Heart right ventricle (tissue), 16 donors: ENCODE measurements around the gene MT1X. TPM values are rescaled to one million over a fixed set of nuclear protein-coding genes. Genes with fewer than 3 reads are reported as not detected.

Source experiments
- ATAC-seq, 8 donors: fragments of 200-7000 bp; cut with Tn5 transposase; one replicate each; pipeline ENCODE4 v1.9.1; 2020; ENCODE audit warnings: mild to moderate bottlenecking in 8 of 8, moderate library complexity in 8 of 8, moderate number of reproducible peaks in 1 of 8
- DNase-seq, 2 donors: peaks; one replicate each; pipeline ENCODE4 v3.0.0-alpha.2; 2020
- H3K27ac ChIP-seq, 10 donors: fragments of 200-600 bp; sonication (generic) in 2 of 10; one replicate each; pipeline versions ENCODE4 v1.5.0 to v1.8.0; 2020 to 2022; ENCODE audit warnings: mild to moderate bottlenecking in 3 of 10
- H3K27me3 ChIP-seq, 7 donors: fragments of 200-600 bp; one replicate each; pipeline ENCODE4 v1.8.0; 2021 to 2022; ENCODE audit warnings: mild to moderate bottlenecking in 2 of 7
- H3K36me3 ChIP-seq, 9 donors: fragments of 200-600 bp; sonication (generic) in 1 of 9; one replicate each; pipeline versions ENCODE4 v1.5.0 to v1.8.0; 2020 to 2022; ENCODE audit warnings: mild to moderate bottlenecking in 2 of 9
- H3K4me1 ChIP-seq, 9 donors: fragments of 200-600 bp; sonication (generic) in 1 of 9; one replicate each; pipeline versions ENCODE4 v1.5.0 to v1.8.0; 2020 to 2022; ENCODE audit warnings: mild to moderate bottlenecking in 4 of 9
- H3K4me3 ChIP-seq, 10 donors: fragments of 200-600 bp; sonication (generic) in 2 of 10; one replicate each; pipeline versions ENCODE4 v1.5.0 to v1.8.0; 2020 to 2022; ENCODE audit warnings: mild to moderate bottlenecking in 7 of 10, moderate library complexity in 2 of 10
- H3K9me3 ChIP-seq, 11 donors: fragments of 200-600 bp in 10 of 11; sonication (generic) in 2 of 11; one replicate each; pipeline versions ENCODE4 v1.5.0 to v1.8.0; 2013 to 2022; ENCODE audit warnings: mild to moderate bottlenecking in 2 of 11, control low read depth in 1 of 11, moderate library complexity in 1 of 11
- CTCF ChIP-seq, 9 donors: fragments of 200-600 bp; sonication (generic) in 2 of 9; IDR thresholded peaks; one replicate each; pipeline versions ENCODE4 v1.5.0 to v1.8.0; 2021 to 2022; ENCODE audit warnings: antibody characterized with exemption in 9 of 9, mild to moderate bottlenecking in 5 of 9, moderate library complexity in 1 of 9
- WGBS, 2 donors: extraction: QIAGEN DNeasy Blood & Tissue Kit; methylation state at CpG; one replicate each; pipeline ENCODE4 v1.1.7; 2013; ENCODE audit warnings: inconsistent platforms in 1 of 2; 5-methylcytosine and 5-hydroxymethylcytosine counted together
- intact Hi-C, 10 donors: fragments of 100-400 bp; cut with DNase I; formaldehyde crosslinking; loops; one replicate each; pipeline versions ENCODE4 v1.11.1 to v1.14.2; 2022
- polyA plus RNA-seq, 2 donors: library from polyadenylated mRNA; stranded (reverse); fragments of 200-250 nt; gene quantifications; one replicate each; pipeline ENCODE4 v1.2.3, GENCODE V29; 2013
- total RNA-seq, 10 donors: library from RNA; stranded (reverse); fragmentation: NEBNext Ultra II Directional in 3 of 10; extraction: Animal tissue kit (Norgen Biotek cat#: 25700) in 3 of 10; gene quantifications; one replicate each; pipeline versions ENCODE4 v1.2.1 to v1.2.4, GENCODE V29; 2021 to 2023
- donor health status: Arrhythmogenic right ventricular cardiomyopathy.
- donor health status: ischemic (EF 13 %, LVEDD 7.1; RV severe dilation, severe dysfunction).
- donor health status: healthy with polysubstance abuse.
- donor health status: DM: no; HTN: yes; CAD: no.
- donor health status: DM: no; HTN: no; CAD: no.
- donor health status: ischemic (EF 25% LVEDD 6.9; RV normal size, moderate dysfunction).
- donor health status: ischemic (EF 25% LVEDD 5.7; RV mildly dilated, moderate dysfunction).
- donor health status: healthy.
- donor health status: DM: yes; HTN: yes; CAD: no.
- donor health status: Ischemic cardiomyopathy.
- donor health status: ischemic (EF 35%, LVEDD 5.7; RV mildly dilated, moderate dysfunction).
- donor health status: nonischemic (EF 11% LVEDD 7.7; RV severe dilation, severe dysfunction).
- donor health status: DM: yes; HTN: yes; CAD: no.
- donor health status: PGD.
- donor health status: ischemic (EF 29% LVEDD 5.4; RV normal size, mild dysfunction).
- donor health status: nonischemic (EF 23%, LVEDD 6.1; RV moderate dilation, normal function).

Gene MT1X
- total and polyA plus RNA-seq, 12 donors, result 15.8 to 616 (median 101) TPM

DNA sequence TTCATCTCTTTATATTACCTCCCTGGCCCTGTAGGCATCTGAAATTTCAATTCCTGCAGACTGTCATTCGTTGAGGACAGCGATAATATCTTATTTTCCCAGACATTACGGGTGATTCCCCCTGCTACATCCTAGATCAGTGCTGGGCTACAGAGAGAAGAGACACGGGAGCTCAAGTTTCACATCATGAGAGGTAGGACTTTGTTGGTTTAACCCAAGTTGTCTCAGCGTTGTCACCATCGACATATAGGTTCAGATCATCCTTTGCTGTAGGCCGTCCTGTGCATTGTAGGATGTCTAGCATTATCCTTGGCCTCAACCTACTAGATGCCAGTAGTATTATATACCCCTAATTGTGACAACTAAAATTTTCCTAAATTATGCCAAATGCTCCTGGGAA, 19.3 kb downstream of the MT1X start:
- intact Hi-C loops, result loop anchor here in 9 of 10 donors (2.0 to 10.0 kb wide), 7 partner anchors 99 to 189 kb away; no protein-coding TSS in a partner anchor
- peaks cover 0 to 9% (median 0%) of the 10 kb centered on the region in 9 donors for H3K4me1 ChIP-seq
- H3K4me3 ChIP-seq, result no peak overlapping the region
- WGBS, 2 donors, result 85 to 88% methylated on average over 7 of the region's 7 CpGs
- no peak for TF ChIP-seq CTCF (IDR thresholded peaks at IDR 0.05)
- H3K27ac ChIP-seq, result no peak overlapping the region
- peaks cover 0 to 10% (median 0%) of the 10 kb centered on the region in 11 donors for H3K9me3 ChIP-seq
- ATAC-seq (peak in 2 of 8 donors; percentile 29 to 31), DNase-seq (no peak)
- H3K27me3 ChIP-seq, result no peaks in the 10 kb centered on the region
- H3K36me3 ChIP-seq, result no peaks in the 10 kb centered on the region

DNA sequence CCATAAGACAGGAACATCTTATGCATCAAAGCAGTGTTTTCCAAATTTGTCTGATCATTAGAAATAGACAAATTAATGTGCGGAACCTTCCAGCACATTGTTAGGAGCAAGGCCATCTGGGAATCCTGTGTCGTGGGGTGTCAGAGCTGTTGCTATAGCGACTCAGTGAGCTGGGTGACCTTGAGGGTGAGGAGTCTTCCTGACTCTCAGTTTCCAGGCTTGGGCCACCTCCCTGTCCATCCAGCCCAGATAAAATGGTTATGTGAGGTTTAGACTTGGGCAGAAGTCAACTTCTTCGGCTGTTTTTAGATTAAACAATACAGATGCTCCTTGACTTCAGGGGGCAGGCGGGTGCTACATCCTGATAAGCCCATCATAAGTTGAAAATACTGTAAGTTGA, 20.6 kb downstream of the MT1X start:
- WGBS, 2 donors, result 81 to 89% methylated on average over 5 of the region's 5 CpGs
- Histone ChIP-seq H3K4me1 (peaks cover 0 to 9% (median 0%) of the 10 kb centered on the region in 9 donors), H3K4me3 (no peak overlapping the region), H3K36me3 (no peaks in the 10 kb centered on the region), H3K27ac (no peak overlapping the region), H3K27me3 (no peaks in the 10 kb centered on the region), H3K9me3 (peaks cover 0 to 4% (median 0%) of the 10 kb centered on the region in 11 donors)
- intact Hi-C loops, result loop anchor here (1.0 to 10.0 kb wide), 14 partner anchors 29 to 191 kb away; no protein-coding TSS in a partner anchor
- TF ChIP-seq CTCF (IDR thresholded peaks at IDR 0.05), result no peak
- no peak for DNase-seq
- no peak for ATAC-seq

GRCh38 chr16:56708525-56709442, 26.5 kb downstream of the MT1X start:
- no peaks in the 10 kb centered on the region for H3K4me1 ChIP-seq
- peak overlapping the region in 1 of 10 donors; percentile 64 for H3K27ac ChIP-seq
- no peaks in the 10 kb centered on the region for H3K9me3 ChIP-seq
- no peak for ATAC-seq
- H3K4me3 ChIP-seq, result no peak overlapping the region
- no peak for TF ChIP-seq CTCF (IDR thresholded peaks at IDR 0.05)
- 65 to 68% methylated on average over 13 of the region's 13 CpGs for whole genome bisulfite sequencing, 2 donors
- no peak for DNase-seq
- H3K36me3 ChIP-seq, result no peaks in the 10 kb centered on the region
- intact Hi-C loops, result loop anchor here in 4 of 10 donors (10.0 kb wide), 2 partner anchors 134 to 194 kb away; no protein-coding TSS in a partner anchor
- no peaks in the 10 kb centered on the region for H3K27me3 ChIP-seq

DNA sequence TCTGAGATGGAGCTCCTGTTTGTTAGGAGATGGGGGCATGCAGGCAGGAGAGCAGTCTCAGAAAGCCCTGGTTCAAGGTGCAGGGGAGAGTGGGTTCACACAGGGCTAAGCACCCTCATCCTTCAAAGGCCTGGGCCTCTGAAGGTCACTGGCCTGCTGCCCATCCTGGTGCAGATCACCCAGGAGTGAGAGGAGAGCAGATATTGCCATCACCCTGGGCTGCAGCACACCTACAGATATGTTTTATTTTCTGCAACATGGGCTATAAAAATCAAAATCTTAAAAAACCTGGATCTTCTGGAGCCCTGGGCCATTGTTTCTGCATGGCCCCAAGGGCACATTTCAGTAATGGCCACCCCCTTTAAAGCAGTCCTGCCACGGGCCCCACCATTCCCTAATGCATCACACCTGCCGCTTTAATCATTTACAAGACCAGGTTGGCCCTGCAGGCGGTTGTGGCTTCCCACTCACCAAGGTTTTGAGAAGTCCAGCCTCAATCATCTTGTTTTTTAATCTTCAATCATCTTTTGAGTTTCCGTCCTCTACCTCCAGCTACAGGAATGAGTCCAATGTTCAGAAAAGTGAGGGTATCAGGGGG, 27.3 kb downstream of the MT1X start:
- ATAC-seq, result no peak
- H3K4me1 ChIP-seq, result no peaks in the 10 kb centered on the region

More for the DNA sequence above, 27.3 kb downstream of the MT1X start:
- Histone ChIP-seq H3K27me3 (no peaks in the 10 kb centered on the region), H3K36me3 (no peaks in the 10 kb centered on the region), H3K9me3 (no peaks in the 10 kb centered on the region), H3K4me3 (no peak overlapping the region), H3K27ac (peak overlapping the region in 1 of 10 donors; percentile 64)
- TF ChIP-seq CTCF (IDR thresholded peaks at IDR 0.05), result no peak
- DNase-seq, result no peak
- intact Hi-C loops, result loop anchor here in 4 of 10 donors (10.0 kb wide), 2 partner anchors 135 to 195 kb away; no protein-coding TSS in a partner anchor
- WGBS, 2 donors, result 92 to 95% methylated on average over 4 of the region's 4 CpGs
